Right kidney (tissue), 1 donor: ENCODE data around the gene NR5A2.

Experiments used
- DNase-seq: peaks from one replicate; pipeline ENCODE4 v3.0.0-alpha.2; 2016

NR5A2 gene

DNA sequence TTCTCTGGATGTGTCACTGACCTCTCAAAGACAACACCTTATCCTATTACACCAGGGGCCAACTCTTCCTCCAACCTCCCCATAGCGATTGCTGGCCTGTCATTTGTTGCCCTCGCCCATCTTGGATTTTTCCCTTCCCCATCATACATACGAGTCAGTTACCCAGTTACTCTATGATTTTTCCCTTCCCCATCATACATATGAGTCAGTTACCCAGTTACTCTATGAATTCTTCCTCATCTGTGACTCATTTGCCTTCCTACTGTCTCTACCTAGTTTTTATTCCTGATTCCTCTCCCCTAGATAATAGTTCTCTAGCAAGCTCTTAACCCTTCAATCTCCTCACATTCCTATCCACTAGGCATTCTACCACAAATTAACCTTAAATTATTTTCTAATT, 178.8 kb downstream of the NR5A2 start:
- no peak for DNase-seq

DNA sequence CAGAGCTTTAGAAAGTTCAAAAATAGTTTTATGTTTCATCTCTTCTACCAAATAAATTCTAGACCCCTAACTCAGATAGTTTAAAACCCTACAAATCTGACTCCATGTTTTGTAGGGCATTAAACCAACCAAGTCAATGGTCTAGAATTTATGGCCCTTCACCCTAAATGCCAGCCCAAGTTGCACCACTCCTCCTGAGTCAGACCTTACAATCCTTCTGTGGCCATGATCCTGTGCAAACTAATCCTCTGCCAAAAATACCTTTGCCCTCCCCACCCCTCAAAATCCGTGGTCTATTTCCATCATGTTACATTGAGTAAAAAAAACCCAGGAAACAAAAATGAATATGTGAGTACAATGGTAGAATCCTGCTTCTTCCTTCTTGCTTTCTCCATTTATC, 179.3 kb downstream of the NR5A2 start:
- DNase-seq: no peak

DNA sequence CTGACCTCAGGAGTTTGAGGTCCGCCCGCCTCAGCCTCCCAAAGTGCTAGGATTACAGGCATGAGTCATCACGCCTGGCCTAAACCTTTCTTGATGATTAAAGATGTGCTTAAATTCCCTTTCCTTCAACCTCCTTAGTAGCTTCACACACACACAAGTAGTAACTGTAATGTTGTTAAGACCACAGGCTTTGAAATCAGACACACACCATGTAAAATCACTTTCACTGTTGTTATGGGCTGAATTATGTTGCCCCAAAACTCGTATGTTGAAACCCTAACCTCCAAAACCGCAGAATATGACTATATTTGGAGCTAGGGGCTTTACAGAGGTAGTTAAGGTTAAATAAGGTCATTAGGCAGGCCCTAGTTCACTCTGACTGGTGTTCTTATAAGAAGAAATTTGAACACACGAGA, 180.2 kb downstream of the NR5A2 start:
- no peak for DNase-seq

- no peak for DNase-seq
These were observed 183.6 kb downstream of the NR5A2 start for GRCh38 chr1:200211157-200211556.

- no peak for DNase-seq
These were observed 185.9 kb downstream of the NR5A2 start for GRCh38 chr1:200213392-200213791.

- DNase-seq: no peak
These were observed 186.4 kb downstream of the NR5A2 start for GRCh38 chr1:200213921-200214320.

GRCh38 chr1:200215350-200215749, 187.8 kb downstream of the NR5A2 start:
- DNase-seq: no peak

- DNase-seq: no peak
These were observed 190.2 kb downstream of the NR5A2 start for GRCh38 chr1:200217703-200218102.

GRCh38 chr1:200221614-200222282, 194.2 kb downstream of the NR5A2 start:
- DNase-seq: no peak

GRCh38 chr1:200223207-200223606, 195.7 kb downstream of the NR5A2 start:
- DNase-seq: no peak

- DNase-seq: no peak
These were observed 196.1 kb downstream of the NR5A2 start for GRCh38 chr1:200223613-200224012.

DNA sequence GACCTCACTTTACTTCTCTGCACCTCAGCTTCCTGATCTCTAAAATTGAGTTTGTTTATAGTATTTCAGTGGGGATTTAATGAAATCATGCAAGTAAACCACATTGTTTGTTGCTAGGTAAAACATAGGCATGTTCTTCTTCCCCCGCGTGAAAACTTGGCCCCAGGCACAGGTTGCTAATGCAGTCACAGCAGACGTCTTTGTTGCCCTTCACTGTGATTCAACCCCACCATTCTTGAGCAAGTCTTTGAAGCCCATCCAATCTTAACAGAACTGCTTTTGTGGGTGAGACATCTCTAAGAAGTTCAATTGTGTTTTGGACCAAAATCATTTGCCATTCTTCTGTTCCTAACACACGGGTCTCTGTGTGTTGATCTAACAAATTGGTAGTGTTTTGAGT, 196.8 kb downstream of the NR5A2 start:
- DNase-seq: no peak

- DNase-seq: no peak
These were observed 198.9 kb downstream of the NR5A2 start for GRCh38 chr1:200226268-200226968.

DNA sequence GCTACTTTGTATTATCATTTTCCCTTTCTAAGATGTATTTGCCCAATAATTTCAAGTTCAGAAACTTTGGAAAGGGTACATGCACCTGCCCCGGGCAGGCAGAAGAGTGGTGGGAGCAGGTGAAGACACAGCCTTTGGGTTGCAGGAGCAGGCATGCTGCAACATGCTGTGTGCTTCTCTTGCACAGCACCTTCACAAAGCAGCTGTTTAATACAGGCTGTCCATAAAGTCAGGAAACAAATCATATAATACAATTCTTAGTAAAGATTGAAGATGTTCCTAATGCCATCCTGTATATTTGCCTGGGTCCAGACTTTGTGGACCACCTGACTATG, 199.4 kb downstream of the NR5A2 start:
- DNase-seq: no peak
